ENCODE results near the gene PRRG4.
"Not testable (repeated sequence)": the region's sequence is repeated elsewhere in the genome, so short reads cannot be mapped to it uniquely, and the experiment has no call there.

Gene PRRG4

DNA sequence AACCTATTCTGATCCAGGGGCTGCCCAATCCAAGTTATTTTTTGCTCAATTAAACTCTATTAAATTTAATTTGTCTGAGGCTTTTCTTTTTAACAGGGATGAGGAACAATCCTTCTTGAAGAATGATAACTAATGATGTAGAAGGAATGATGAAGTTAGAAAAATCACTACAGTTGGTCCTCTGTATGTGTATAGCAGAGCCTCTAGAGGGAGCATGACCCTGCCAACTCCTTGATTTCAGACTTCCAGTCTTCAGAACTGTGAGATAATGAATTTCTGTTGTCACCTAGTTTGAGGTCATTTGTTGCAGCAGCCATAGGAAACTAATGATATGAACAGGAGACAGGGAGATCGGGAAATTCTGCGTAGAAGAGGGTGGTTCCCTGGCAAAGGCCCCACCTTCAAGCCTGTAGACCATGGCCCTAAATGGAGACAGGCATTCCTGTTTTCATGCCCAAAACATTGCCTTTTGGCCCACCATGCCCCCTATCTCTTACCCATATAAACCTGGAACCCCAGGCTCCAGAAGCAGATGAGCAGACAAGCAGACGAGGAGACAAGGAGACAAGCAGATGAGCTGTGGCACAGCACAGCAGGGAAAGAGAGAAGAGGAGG is 55.1 kb downstream of the PRRG4 start:
- DNase-seq, result no peak

DNA sequence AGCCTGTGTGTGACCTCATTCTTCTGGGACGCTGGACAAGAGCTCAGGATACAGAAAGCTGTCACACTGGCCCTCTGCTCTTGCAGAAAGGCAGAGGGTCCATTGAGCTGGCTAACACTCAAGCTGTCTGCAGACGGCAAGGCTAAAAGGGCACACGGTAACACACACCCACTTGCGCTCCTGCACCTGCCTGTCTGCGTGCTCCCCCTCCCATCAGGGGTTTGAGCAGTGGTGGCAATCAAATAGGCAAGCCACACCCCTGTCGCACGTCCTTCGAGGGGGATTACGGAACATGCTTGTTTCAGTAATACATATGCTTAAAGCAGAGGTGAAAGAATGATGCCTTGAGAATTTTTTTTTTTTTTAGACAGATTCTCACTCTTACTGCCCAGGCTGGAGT is 55.8 kb downstream of the PRRG4 start:
- DNase-seq, result no peak

- no peak for DNase-seq
Observed at GRCh38 chr11:32886180-32886579, 56.5 kb downstream of the PRRG4 start.

DNA sequence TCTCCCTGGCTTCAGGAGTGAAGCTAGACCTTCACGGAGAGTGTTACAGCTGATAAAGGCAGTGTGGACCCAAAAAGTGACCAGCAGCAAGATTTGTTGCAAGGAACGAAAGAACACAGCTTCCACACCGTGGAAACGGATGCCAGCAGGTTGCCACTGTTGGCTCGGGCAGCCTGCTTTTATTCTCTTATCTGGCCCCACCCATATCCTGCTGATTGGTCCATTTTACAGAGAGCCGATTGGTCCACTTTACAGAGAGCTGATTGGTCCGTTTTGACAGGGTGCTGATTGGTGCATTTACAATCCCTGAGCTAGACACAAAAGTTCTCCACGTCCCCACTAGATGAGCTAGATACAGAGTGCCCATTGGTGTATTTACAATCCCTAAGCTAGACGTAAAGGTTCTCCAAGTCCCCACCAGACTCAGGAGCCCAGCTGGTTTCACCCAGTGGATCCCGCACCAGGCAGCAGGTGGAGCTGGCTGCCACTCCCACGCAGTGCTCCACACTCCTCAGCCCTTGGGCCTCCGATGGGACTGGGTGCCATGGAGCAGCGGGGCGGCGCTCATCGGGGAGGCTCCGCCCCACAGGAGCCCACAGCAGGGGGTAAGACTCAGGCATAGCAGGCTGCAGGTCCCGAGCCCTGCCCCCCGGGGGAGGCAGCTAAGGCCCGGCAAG is 58.1 kb downstream of the PRRG4 start:
- peak in 1 of 51 donors; percentile 80 for DNase-seq

DNA sequence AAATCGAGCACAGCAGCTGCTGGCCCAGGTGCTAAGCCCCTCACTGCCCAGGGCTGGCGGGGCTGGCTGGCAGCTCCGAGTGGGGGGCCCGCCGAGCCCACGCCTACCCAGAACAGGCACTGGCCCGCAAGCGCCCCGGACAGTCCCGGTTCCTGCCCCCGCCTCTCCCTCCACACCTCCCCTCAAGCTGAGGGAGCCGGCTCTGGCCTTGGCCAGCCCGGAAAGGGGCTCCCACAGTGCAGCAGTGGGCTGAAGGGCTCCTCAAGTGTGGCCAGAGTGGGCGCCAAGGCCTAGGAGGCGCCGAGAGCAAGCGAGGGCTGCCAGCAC is 58.6 kb downstream of the PRRG4 start:
- DNase-seq, result not testable (repeated sequence)

DNA sequence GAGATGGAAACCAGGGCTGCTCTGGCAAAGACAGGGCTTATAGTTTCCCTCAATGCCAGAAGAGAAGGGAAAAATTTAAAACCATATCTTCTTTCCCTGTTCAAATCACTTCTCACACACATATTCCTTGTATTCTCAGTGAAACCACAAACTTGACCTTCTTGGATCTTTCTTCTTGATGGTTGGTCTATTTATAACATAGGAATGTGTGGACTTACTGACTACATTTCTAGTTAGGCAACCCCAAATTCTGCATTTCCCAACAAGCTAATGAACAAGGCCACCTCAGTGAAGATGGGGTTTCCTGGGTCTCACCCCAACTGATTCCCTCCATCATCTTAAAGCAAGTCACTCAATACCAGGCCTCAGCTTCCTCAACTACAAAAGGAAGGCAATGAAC is 59.1 kb downstream of the PRRG4 start:
- DNase-seq, result no peak

DNA sequence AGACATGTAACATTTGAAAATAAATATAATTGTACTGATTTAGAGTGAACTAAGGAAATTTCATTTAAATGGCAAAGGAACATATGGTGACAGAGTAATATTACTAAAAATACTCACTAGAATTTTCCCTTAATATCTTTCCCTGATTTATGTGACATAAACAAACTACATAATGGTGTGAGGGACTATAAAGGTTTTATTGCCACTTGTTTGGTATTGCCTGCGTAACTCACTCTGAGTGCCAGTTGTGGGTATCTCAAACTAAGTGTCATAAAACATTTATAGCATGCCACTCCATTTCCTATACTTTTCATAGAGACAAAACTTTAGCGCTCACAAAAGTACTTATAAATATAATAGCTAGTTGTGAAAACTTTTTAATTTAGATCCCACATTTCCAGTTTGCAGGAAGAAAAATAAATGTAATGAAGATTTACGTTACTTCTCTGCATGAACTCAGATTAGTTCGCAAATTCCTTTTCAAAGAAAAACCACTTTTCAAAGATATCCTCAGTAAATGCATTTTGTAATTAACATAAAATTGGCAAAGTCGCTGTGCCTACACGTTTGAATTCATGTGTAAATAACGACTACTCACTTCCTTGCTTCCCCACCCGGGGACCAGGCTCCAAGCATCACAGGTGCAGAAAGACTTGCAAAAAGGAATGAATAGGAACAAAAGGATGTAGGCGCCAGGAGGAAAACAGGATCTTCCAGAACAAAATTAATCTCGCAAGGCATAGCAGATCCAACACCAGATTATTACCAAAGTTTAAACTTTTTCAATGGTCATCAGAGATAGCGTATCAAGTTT is 61.3 kb downstream of the PRRG4 start:
- no peak for DNase-seq

- DNase-seq, result no peak
Observed at GRCh38 chr11:32891657-32892354, 62.1 kb downstream of the PRRG4 start.

DNA sequence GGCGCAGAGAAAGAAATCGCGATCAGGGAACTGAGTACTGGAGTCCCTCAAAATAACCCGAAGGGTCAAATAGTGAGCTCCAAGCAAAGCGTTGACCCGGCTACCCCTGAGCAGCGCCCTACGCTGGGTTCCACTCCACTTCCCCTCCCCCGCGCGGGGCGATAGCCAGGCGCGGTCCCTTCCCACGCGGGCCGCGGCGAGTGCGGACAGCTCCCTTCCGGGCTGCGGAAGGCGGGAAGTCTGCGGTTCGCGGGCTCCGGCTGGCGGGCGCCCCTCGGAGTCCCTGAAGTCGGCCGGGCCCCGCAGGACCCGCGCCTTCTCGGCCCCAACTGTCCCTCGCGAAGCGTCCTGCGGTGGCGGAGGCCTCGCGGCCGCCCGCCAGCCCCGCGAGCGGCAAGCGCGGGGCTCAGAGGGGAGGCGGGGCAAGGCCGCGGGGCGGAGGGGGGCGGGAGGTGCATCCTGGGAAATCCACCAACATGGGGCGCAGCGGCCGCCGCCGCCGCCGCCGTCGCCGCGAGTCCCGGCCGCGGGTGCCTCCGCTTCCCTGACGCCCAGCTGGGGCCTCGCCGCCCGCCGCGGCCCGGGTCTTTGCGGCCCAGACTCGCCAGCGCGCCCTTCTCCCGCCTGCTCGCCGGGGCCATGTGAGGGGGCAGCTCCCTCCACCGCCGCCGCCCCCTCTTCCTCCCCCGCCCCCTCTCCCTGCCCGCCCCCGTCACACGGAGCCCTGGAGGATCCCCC is 62.8 kb downstream of the PRRG4 start, which contains the start of gene QSER1:
Gene QSER1, plus strand, starts transcription at position 457 of the 738 bp plus-strand sequence. CDS start 315 bp downstream, outside the sequence.
- DNase-seq, result peak; percentile 36 to 89 (median 74)

DNA sequence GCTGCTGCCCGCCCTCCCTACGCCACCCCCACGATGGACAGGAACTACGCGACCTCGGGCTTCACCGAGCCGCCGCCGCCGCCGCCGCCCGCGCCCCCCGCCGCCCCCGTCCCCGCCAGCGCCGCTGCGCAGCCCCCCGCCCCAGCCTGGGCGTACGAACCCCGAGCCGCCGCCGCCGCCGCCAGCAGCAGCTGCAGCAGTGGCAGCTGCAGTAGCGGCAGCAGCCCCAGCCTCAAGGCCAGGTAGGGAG is 63.3 kb downstream of the PRRG4 start:
- DNase-seq, result peak in 3 of 51 donors; percentile 51 to 64 (median 62)

- DNase-seq, result peak in 43 of 51 donors; percentile 14 to 78 (median 51)
Observed at GRCh38 chr11:32893343-32894148, 63.8 kb downstream of the PRRG4 start.

- DNase-seq, result peak in 7 of 51 donors; percentile 4 to 55 (median 16)
Observed at GRCh38 chr11:32894149-32894827, 64.6 kb downstream of the PRRG4 start.

- DNase-seq, result no peak
Observed at GRCh38 chr11:32894921-32895320, 65.2 kb downstream of the PRRG4 start.

- no peak for DNase-seq
Observed at GRCh38 chr11:32895471-32895870, 65.7 kb downstream of the PRRG4 start.

- no peak for DNase-seq
Observed at GRCh38 chr11:32897103-32897502, 67.4 kb downstream of the PRRG4 start.

DNA sequence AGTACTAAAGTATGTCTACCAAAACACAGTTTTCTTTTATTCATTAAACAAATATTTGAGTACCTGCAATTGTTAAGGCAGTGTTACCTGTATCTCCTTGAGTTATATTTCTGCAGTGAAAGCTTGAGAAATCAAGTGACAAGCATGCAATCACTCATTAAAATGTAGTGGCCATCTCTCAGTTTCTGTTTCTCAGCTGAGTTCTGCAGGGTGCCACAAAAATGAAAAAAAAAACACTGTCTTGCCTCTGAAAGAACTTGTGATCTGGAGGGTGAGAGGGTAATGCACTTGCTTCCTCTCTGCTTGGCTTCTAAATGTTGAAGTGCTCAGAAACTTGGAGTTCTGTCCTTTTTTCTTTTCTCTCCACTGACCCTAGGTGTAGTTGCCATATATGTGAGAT is 69.7 kb downstream of the PRRG4 start:
- no peak for DNase-seq

- DNase-seq, result peak in 1 of 51 donors; percentile 2
Observed at GRCh38 chr11:32902089-32902665, 72.5 kb downstream of the PRRG4 start.

DNA sequence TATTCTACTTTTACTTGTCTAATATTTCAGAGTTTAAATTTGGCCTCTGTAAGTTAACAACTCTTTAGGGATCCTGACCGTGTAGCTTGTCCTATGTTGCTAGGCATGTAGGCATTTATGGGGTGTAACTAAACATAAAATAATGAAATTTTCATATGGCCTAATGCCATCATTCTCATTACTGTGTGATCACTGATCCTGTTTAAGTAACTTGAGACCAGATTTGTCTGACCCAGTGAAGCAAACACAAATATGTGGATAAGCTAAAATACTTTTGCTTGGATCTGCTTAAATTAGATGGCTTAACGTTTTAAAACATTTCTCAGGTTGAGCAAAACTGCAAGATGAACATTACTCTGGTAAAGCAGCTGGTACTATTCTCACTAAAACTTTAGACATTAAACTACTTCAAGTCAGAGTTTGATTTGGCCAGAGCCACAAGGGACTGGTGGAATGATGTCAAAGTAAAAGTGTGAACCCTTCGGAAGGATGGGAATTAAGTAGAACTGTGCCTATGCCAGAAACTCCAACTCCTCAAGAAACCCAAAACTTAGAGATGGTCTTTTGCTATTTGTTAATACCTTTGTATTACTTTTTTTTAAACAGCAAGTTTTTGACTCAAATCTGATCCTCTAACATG is 75.4 kb downstream of the PRRG4 start:
- no peak for DNase-seq

All from hypothalamus (tissue), 51 donors.